K562 (cell line): ENCODE results near the gene AGK.

Experiments
- CXXC5 ChIP-seq: fragments of 250-450 bp; sonication (Bioruptor Pico); IDR thresholded peaks from 2 replicates; pipeline ENCODE4 v1.8.0; 2022; ENCODE audit warnings: inconsistent platforms, mild to moderate bottlenecking, moderate library complexity
- EGR1 ChIP-seq: fragments of 450-650 bp; conservative IDR thresholded peaks from 2 replicates; pipeline ENCODE4 v1.6.1; 2017; ENCODE audit warnings: mild to moderate bottlenecking
- MXI1 ChIP-seq: IDR thresholded peaks from 2 replicates; pipeline ENCODE4 v1.6.1; 2011; ENCODE audit warnings: low read depth, mild to moderate bottlenecking, improper control_type of control experiment, low read length
- NFATC3 ChIP-seq: fragments of 450-650 bp; IDR thresholded peaks from 2 replicates; pipeline ENCODE4 v1.6.1; 2017; ENCODE audit warnings: mild to moderate bottlenecking
- PML ChIP-seq: IDR thresholded peaks from 2 replicates; pipeline ENCODE4 v1.6.1; 2012; ENCODE audit warnings: low read length, inconsistent platforms
- POLR2A ChIP-seq: fragments of 450-650 bp; conservative IDR thresholded peaks from 2 replicates; pipeline ENCODE4 v1.6.1; 2016
- TAF1 ChIP-seq: IDR thresholded peaks from 2 replicates; pipeline ENCODE4 v1.6.1; 2011; ENCODE audit warnings: mild to moderate bottlenecking, low read length, moderate library complexity; ENCODE audit not compliant: insufficient read depth, control insufficient read depth, severe bottlenecking; ENCODE audit errors: extremely low read depth
- ZKSCAN1 ChIP-seq: fragments of 150-350 bp; IDR thresholded peaks from 2 replicates; pipeline ENCODE4 v1.6.1; 2016; ENCODE audit warnings: low read depth, low read length
- ZNF311 ChIP-seq: fragments of 250-450 bp; sonication (Bioruptor Pico); IDR thresholded peaks from 2 replicates; pipeline ENCODE4 v1.4.0; 2020; ENCODE audit warnings: mild to moderate bottlenecking, moderate library complexity
- TF ChIP-seq, protein P1 (sequence below): sonication (generic); formaldehyde crosslinking; IDR thresholded peaks from 2 replicates; pipeline ENCODE4 v1.9.0; 2022; ENCODE audit warnings: mild to moderate bottlenecking, missing genetic modification reagents
- TF ChIP-seq, protein P2 (sequence below), 3 experiments: IDR thresholded peaks in 2 of 3; conservative IDR thresholded peaks in 1 of 3; 2 replicates each; pipeline ENCODE4 v1.5.1; 2011 to 2012; ENCODE audit warnings: low read length in 3 of 3, mild to moderate bottlenecking in 3 of 3, control low read depth in 2 of 3, improper control_type of control experiment in 1 of 3, inconsistent platforms in 1 of 3, low read depth in 1 of 3, mixed read lengths in 1 of 3, moderate library complexity in 1 of 3; ENCODE audit not compliant: insufficient read depth in 2 of 3
- TF ChIP-seq, protein P3 (sequence below): sonication (generic); formaldehyde crosslinking; IDR thresholded peaks from 2 replicates; pipeline ENCODE4 v1.8.0; 2023; ENCODE audit warnings: missing genetic modification reagents, mild to moderate bottlenecking, borderline replicate concordance

DNA sequence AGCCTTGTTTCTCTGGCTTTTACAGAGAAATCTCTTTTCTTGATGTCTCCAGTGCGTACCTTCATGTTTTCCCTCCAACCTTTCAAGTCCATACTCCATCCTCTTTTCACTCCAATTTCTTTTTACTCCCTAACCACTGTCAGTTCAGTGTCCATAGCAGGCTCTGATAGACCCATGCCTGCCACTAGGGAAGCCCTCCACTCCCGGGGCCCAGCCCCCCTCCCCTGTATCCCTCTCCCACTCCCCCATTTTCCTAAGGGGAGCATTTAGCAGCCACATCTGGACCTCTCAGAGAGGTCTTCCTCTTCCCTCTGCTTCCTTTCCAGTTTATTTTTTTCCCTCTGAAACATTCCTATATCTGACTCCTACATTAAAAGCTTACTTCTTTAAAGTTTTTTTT is 117.6 kb downstream of the AGK start:
- TF ChIP-seq MXI1, result no peak
- TF ChIP-seq, protein P1, sequence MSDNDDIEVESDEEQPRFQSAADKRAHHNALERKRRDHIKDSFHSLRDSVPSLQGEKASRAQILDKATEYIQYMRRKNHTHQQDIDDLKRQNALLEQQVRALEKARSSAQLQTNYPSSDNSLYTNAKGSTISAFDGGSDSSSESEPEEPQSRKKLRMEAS (CRISPR knock-in tag), result no peak
- no peak for TF ChIP-seq TAF1
- TF ChIP-seq CXXC5 (CRISPR knock-in tag), result no peak
- no peak for TF ChIP-seq POLR2A
- TF ChIP-seq, protein P2, sequence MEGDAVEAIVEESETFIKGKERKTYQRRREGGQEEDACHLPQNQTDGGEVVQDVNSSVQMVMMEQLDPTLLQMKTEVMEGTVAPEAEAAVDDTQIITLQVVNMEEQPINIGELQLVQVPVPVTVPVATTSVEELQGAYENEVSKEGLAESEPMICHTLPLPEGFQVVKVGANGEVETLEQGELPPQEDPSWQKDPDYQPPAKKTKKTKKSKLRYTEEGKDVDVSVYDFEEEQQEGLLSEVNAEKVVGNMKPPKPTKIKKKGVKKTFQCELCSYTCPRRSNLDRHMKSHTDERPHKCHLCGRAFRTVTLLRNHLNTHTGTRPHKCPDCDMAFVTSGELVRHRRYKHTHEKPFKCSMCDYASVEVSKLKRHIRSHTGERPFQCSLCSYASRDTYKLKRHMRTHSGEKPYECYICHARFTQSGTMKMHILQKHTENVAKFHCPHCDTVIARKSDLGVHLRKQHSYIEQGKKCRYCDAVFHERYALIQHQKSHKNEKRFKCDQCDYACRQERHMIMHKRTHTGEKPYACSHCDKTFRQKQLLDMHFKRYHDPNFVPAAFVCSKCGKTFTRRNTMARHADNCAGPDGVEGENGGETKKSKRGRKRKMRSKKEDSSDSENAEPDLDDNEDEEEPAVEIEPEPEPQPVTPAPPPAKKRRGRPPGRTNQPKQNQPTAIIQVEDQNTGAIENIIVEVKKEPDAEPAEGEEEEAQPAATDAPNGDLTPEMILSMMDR (IDR thresholded peaks at IDR 0.05 in 2 of 3, conservative IDR thresholded peaks at IDR 0.05 in 1 of 3; ENCODE audit: insufficient read depth in 2 of 3, low read depth in 1 of 3, low read length in 3 of 3), result no peak
- TF ChIP-seq ZKSCAN1, result no peak
- no peak for TF ChIP-seq NFATC3
- TF ChIP-seq, protein P3, sequence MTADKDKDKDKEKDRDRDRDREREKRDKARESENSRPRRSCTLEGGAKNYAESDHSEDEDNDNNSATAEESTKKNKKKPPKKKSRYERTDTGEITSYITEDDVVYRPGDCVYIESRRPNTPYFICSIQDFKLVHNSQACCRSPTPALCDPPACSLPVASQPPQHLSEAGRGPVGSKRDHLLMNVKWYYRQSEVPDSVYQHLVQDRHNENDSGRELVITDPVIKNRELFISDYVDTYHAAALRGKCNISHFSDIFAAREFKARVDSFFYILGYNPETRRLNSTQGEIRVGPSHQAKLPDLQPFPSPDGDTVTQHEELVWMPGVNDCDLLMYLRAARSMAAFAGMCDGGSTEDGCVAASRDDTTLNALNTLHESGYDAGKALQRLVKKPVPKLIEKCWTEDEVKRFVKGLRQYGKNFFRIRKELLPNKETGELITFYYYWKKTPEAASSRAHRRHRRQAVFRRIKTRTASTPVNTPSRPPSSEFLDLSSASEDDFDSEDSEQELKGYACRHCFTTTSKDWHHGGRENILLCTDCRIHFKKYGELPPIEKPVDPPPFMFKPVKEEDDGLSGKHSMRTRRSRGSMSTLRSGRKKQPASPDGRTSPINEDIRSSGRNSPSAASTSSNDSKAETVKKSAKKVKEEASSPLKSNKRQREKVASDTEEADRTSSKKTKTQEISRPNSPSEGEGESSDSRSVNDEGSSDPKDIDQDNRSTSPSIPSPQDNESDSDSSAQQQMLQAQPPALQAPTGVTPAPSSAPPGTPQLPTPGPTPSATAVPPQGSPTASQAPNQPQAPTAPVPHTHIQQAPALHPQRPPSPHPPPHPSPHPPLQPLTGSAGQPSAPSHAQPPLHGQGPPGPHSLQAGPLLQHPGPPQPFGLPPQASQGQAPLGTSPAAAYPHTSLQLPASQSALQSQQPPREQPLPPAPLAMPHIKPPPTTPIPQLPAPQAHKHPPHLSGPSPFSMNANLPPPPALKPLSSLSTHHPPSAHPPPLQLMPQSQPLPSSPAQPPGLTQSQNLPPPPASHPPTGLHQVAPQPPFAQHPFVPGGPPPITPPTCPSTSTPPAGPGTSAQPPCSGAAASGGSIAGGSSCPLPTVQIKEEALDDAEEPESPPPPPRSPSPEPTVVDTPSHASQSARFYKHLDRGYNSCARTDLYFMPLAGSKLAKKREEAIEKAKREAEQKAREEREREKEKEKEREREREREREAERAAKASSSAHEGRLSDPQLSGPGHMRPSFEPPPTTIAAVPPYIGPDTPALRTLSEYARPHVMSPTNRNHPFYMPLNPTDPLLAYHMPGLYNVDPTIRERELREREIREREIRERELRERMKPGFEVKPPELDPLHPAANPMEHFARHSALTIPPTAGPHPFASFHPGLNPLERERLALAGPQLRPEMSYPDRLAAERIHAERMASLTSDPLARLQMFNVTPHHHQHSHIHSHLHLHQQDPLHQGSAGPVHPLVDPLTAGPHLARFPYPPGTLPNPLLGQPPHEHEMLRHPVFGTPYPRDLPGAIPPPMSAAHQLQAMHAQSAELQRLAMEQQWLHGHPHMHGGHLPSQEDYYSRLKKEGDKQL, result no peak
- no peak for TF ChIP-seq ZNF311 (CRISPR knock-in tag)
- TF ChIP-seq PML, result no peak
- TF ChIP-seq EGR1, result no peak
